ENCODE data around the gene MAVS. TPM values are rescaled to one million over a fixed set of nuclear protein-coding genes. Genes with fewer than 3 reads are reported as not detected.

Gene MAVS
- total RNA-seq, 1 experiment from 2014 or later: 32.3 TPM

DNA sequence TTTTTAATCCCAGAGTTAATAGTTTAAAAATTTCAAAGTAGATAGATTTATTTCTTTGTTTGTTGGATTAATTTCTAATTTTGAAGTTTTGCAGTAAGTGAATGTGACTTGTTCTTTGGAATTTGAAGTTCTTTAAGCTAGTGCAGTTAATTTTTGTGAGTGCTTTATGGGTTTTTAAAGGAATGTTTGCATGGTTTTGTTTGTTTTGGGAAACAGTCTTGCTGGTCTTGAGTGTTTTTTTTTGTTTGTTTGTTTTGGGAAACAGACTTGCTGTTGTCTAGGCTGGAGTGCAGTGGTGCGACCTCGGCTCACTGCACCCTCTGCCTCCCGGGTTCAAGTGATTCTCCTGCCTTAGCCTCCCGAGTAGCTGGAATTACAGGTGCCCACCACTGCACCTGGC, 52.0 kb downstream of the MAVS start:
- H3K4me3 ChIP-seq (ENCODE audit: low read depth in 2 of 2, low read length in 2 of 2): no peak overlapping the region
- ChIA-PET CTCF (no interaction called here), POLR2A (interaction anchor here (0.7 kb wide), 1 partner anchor 33 kb away, joined by 3 read pairs; no protein-coding TSS in a partner anchor)
- intact Hi-C loops (cut with micrococcal nuclease; ENCODE audit: unreplicated experiment) (no loop called here), in situ Hi-C loops (cut with HindIII; ENCODE audit: low pct_unique_long_range_greater_than_20kb, low sequenced_read_pairs) (no loop called here)
- peaks cover 54% of the 10 kb centered on the region for H3K4me1 ChIP-seq (ENCODE audit: control insufficient read depth, insufficient read depth, low read length)
- no peak overlapping the region for H3K27ac ChIP-seq (ENCODE audit: low read length)
- no peaks in the 10 kb centered on the region for H3K36me3 ChIP-seq (ENCODE audit: control insufficient read depth, insufficient read depth, low read length)
- no peak for ATAC-seq
- TF ChIP-seq SIN3A (IDR thresholded peaks at IDR 0.05; ENCODE audit: borderline replicate concordance, insufficient read depth, low read depth, low read length) (no peak), POLR2AphosphoS5 (IDR thresholded peaks at IDR 0.05; ENCODE audit: low read depth, low read length) (no peak), TCF7L2 (IDR thresholded peaks at IDR 0.05; ENCODE audit: low read depth, low read length) (no peak)
- TF ChIP-seq, protein P1, sequence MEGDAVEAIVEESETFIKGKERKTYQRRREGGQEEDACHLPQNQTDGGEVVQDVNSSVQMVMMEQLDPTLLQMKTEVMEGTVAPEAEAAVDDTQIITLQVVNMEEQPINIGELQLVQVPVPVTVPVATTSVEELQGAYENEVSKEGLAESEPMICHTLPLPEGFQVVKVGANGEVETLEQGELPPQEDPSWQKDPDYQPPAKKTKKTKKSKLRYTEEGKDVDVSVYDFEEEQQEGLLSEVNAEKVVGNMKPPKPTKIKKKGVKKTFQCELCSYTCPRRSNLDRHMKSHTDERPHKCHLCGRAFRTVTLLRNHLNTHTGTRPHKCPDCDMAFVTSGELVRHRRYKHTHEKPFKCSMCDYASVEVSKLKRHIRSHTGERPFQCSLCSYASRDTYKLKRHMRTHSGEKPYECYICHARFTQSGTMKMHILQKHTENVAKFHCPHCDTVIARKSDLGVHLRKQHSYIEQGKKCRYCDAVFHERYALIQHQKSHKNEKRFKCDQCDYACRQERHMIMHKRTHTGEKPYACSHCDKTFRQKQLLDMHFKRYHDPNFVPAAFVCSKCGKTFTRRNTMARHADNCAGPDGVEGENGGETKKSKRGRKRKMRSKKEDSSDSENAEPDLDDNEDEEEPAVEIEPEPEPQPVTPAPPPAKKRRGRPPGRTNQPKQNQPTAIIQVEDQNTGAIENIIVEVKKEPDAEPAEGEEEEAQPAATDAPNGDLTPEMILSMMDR (IDR thresholded peaks at IDR 0.05): no peak
- TF ChIP-seq, protein P2, sequence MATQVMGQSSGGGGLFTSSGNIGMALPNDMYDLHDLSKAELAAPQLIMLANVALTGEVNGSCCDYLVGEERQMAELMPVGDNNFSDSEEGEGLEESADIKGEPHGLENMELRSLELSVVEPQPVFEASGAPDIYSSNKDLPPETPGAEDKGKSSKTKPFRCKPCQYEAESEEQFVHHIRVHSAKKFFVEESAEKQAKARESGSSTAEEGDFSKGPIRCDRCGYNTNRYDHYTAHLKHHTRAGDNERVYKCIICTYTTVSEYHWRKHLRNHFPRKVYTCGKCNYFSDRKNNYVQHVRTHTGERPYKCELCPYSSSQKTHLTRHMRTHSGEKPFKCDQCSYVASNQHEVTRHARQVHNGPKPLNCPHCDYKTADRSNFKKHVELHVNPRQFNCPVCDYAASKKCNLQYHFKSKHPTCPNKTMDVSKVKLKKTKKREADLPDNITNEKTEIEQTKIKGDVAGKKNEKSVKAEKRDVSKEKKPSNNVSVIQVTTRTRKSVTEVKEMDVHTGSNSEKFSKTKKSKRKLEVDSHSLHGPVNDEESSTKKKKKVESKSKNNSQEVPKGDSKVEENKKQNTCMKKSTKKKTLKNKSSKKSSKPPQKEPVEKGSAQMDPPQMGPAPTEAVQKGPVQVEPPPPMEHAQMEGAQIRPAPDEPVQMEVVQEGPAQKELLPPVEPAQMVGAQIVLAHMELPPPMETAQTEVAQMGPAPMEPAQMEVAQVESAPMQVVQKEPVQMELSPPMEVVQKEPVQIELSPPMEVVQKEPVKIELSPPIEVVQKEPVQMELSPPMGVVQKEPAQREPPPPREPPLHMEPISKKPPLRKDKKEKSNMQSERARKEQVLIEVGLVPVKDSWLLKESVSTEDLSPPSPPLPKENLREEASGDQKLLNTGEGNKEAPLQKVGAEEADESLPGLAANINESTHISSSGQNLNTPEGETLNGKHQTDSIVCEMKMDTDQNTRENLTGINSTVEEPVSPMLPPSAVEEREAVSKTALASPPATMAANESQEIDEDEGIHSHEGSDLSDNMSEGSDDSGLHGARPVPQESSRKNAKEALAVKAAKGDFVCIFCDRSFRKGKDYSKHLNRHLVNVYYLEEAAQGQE (IDR thresholded peaks at IDR 0.05; ENCODE audit: insufficient read depth in 1 of 2, low read depth in 2 of 2, low read length in 1 of 2): no peak
- H3K9me3 ChIP-seq (ENCODE audit: control insufficient read depth, insufficient read depth, low read depth, low read length): no peaks in the 10 kb centered on the region
- no peak for DNase-seq (ENCODE audit: low read depth, low spot score)
- BruUV-seq (replicated peaks): no TSS peak
- no peaks in the 10 kb centered on the region for H3K27me3 ChIP-seq (ENCODE audit: control insufficient read depth, insufficient read depth, low read length)

DNA sequence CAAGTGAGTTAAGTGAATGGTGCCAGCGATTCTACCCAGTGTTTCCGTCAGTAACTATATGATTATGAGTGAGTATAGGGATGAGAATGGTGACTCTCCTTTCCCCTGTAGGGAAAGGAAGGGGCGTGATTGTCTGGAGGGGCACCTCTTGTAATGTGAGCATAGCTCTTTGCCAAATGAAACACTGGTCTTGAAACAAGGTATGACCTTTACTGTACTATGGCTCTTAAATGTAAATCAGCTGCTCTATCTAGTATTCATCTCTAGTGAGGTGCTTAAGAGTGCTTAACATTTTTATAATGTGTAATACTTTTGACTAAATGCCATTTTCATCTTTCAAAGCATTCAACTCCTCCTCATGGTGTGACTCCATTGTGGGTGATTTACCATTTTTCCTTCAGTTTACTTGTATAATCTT, 53.6 kb downstream of the MAVS start:
- intact Hi-C loops (cut with micrococcal nuclease; ENCODE audit: unreplicated experiment): no loop called here
- no TSS peak for BruUV-seq (replicated peaks)
- Histone ChIP-seq H3K27me3 (ENCODE audit: control insufficient read depth, insufficient read depth, low read length) (no peaks in the 10 kb centered on the region), H3K27ac (ENCODE audit: low read length) (no peak overlapping the region), H3K36me3 (ENCODE audit: control insufficient read depth, insufficient read depth, low read length) (no peaks in the 10 kb centered on the region), H3K4me3 (ENCODE audit: low read depth in 2 of 2, low read length in 2 of 2) (no peak overlapping the region), H3K4me1 (ENCODE audit: control insufficient read depth, insufficient read depth, low read length) (peaks cover 60% of the 10 kb centered on the region), H3K9me3 (ENCODE audit: control insufficient read depth, insufficient read depth, low read depth, low read length) (no peaks in the 10 kb centered on the region)
- in situ Hi-C loops (cut with HindIII; ENCODE audit: low pct_unique_long_range_greater_than_20kb, low sequenced_read_pairs): no loop called here
- CTCF ChIA-PET: no interaction called here
- no peak for TF ChIP-seq POLR2AphosphoS5 (IDR thresholded peaks at IDR 0.05; ENCODE audit: low read depth, low read length)
- TF ChIP-seq, protein P2 (IDR thresholded peaks at IDR 0.05; ENCODE audit: insufficient read depth in 1 of 2, low read depth in 2 of 2, low read length in 1 of 2): no peak
- no peak for TF ChIP-seq SIN3A (IDR thresholded peaks at IDR 0.05; ENCODE audit: borderline replicate concordance, insufficient read depth, low read depth, low read length)
- TF ChIP-seq, protein P1 (IDR thresholded peaks at IDR 0.05): no peak
- TF ChIP-seq TCF7L2 (IDR thresholded peaks at IDR 0.05; ENCODE audit: low read depth, low read length): no peak
- POLR2A ChIA-PET: no interaction called here
- DNase-seq (ENCODE audit: low read depth, low spot score) (no peak), ATAC-seq (no peak)

All from Panc1 (cell line).